GM08714 (cell line): ENCODE data around the gene MEF2A.
A peak's percentile ranks its signal among the peaks of the same experiment; 100 is the strongest.
"Not testable (repeated sequence)": the region's sequence is repeated elsewhere in the genome, so short reads cannot be mapped to it uniquely, and the experiment has no call there.

Source experiments
- H3K4me3 ChIP-seq: fragments of 200-500 bp; sonication (Bioruptor generic); 2 replicates; pipeline ENCODE4 v1.5.1; 2014; ENCODE audit warnings: mild to moderate bottlenecking, low read length, inconsistent platforms
- ZNF274 ChIP-seq: IDR thresholded peaks from 2 replicates; pipeline ENCODE4 v1.6.1; 2012; ENCODE audit warnings: mild to moderate bottlenecking, low read depth, low read length

MEF2A gene

GRCh38 chr15:99721896-99722295 is 156.1 kb downstream of the MEF2A start:
- no peak overlapping the region for H3K4me3 ChIP-seq
- no peak for TF ChIP-seq ZNF274

GRCh38 chr15:99722406-99722805 is 156.6 kb downstream of the MEF2A start:
- H3K4me3 ChIP-seq = no peak overlapping the region
- no peak for TF ChIP-seq ZNF274

GRCh38 chr15:99726333-99726732 is 160.5 kb downstream of the MEF2A start:
- no peak for TF ChIP-seq ZNF274
- H3K4me3 ChIP-seq = no peak overlapping the region

GRCh38 chr15:99727330-99727729 is 161.5 kb downstream of the MEF2A start:
- H3K4me3 ChIP-seq = no peak overlapping the region
- no peak for TF ChIP-seq ZNF274

GRCh38 chr15:99727733-99728132 is 161.9 kb downstream of the MEF2A start:
- no peak overlapping the region for H3K4me3 ChIP-seq
- no peak for TF ChIP-seq ZNF274

- no peak overlapping the region for H3K4me3 ChIP-seq
- no peak for TF ChIP-seq ZNF274
Measured at GRCh38 chr15:99728916-99729315, 163.1 kb downstream of the MEF2A start.

- TF ChIP-seq ZNF274 = no peak
- H3K4me3 ChIP-seq = no peak overlapping the region
Measured at GRCh38 chr15:99729327-99729726, 163.5 kb downstream of the MEF2A start.

- H3K4me3 ChIP-seq = no peak overlapping the region
- TF ChIP-seq ZNF274 = no peak
Measured at GRCh38 chr15:99729920-99730319, 164.1 kb downstream of the MEF2A start.

GRCh38 chr15:99731336-99732123 is 165.7 kb downstream of the MEF2A start:
- no peak for TF ChIP-seq ZNF274
- H3K4me3 ChIP-seq = peak overlapping the region; percentile 92; the same call in 1 of the 2 replicates

GRCh38 chr15:99732124-99732750 is 166.5 kb downstream of the MEF2A start:
- no peak for TF ChIP-seq ZNF274
- H3K4me3 ChIP-seq = peak overlapping the region; percentile 92

- H3K4me3 ChIP-seq = peak overlapping the region; percentile 92
- TF ChIP-seq ZNF274 = no peak
Measured at GRCh38 chr15:99732751-99733267, 167.0 kb downstream of the MEF2A start.

- no peak for TF ChIP-seq ZNF274
- H3K4me3 ChIP-seq = peak within 1 kb of the TSS; percentile 92
Measured at GRCh38 chr15:99733268-99734039, 167.7 kb downstream of the MEF2A start, which contains the start of gene LYSMD4. Gene LYSMD4 (minus strand): TSS chr15:99733437. CDS start chr15:99731999, 1,438 bp downstream.

- not testable (repeated sequence) for H3K4me3 ChIP-seq
Measured at GRCh38 chr15:99734040-99734291, 168.2 kb downstream of the MEF2A start.

GRCh38 chr15:99734575-99734974 is 168.8 kb downstream of the MEF2A start:
- TF ChIP-seq ZNF274 = no peak
- H3K4me3 ChIP-seq = no peak overlapping the region

GRCh38 chr15:99735868-99736267 is 170.1 kb downstream of the MEF2A start:
- no peak for TF ChIP-seq ZNF274
- H3K4me3 ChIP-seq = no peak overlapping the region
